GM23248 (cell line): ENCODE measurements around the gene COMMD7.

Source experiments
- EZH2 ChIP-seq: fragments of 200-600 bp; sonication (generic); IDR thresholded peaks from 2 replicates; pipeline ENCODE4 v1.6.1; 2018; ENCODE audit warnings: antibody characterized with exemption, mild to moderate bottlenecking; ENCODE audit not compliant: insufficient read depth, poor library complexity, severe bottlenecking
- EZH2phosphoT487 ChIP-seq: fragments of 200-600 bp; sonication (generic); IDR thresholded peaks from 2 replicates; pipeline ENCODE4 v1.6.1; 2018; ENCODE audit warnings: antibody characterized with exemption, moderate library complexity, mild to moderate bottlenecking, low read depth; ENCODE audit not compliant: insufficient read depth

DNA sequence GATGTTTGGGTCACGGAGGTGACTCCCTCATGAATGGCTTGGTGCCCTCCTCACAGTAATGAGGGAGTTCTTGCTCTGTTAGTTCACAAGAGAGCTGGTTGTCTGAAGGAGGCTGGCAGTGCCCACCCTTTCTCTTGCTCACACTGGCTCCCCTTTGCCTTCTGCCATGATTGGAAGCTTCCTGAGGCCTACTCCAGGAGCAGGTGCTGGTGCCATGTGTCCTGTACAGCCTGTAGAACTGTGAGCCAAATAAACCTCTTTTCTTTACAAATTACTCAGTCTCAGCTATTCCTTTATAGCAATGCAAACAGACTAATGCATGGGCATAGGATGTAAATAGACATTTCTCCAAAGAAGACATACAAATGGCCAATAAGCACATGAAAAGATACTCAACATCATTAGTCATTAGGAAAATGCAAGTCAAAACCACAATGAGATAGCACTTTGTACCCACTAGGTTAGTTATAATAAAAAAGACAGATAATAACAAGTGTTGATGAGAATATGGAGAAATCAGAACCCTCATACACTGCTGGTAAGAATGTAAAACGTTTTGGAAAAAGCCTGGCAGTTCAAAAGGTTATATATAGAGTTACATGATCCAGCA is 87.3 kb downstream of the COMMD7 start:
- TF ChIP-seq EZH2phosphoT487 (no peak), EZH2 (no peak)
